Measurements from ENCODE around the gene FCSK. TPM values are rescaled to one million over a fixed set of nuclear protein-coding genes. Genes with fewer than 3 reads are reported as not detected.

FCSK gene
- total and polyA plus RNA-seq, 2 of the 13 experiments (the other 11 are each of a cell fraction or from before 2014, with no cell fraction given) = 9.1 to 19.2 TPM

- TF ChIP-seq ZNF18 (CRISPR knock-in tag; IDR thresholded peaks at IDR 0.05; ENCODE audit: insufficient replicate concordance) (peak; percentile 83), FOXK2 (IDR thresholded peaks at IDR 0.05) (no peak), GABPB1 (CRISPR knock-in tag; IDR thresholded peaks at IDR 0.05) (peak; percentile 92), ZNF768 (CRISPR knock-in tag; IDR thresholded peaks at IDR 0.05) (peak; percentile 84; the same call in 1 of the 2 replicates), FOXP1 (IDR thresholded peaks at IDR 0.05) (no peak), FOXP1 (CRISPR knock-in tag; IDR thresholded peaks at IDR 0.05) (no peak), RBM39 (IDR thresholded peaks at IDR 0.05; ENCODE audit: low read depth, low read length, poor library complexity, severe bottlenecking) (peak; percentile 32), ZNF33A (CRISPR knock-in tag; IDR thresholded peaks at IDR 0.05; ENCODE audit: borderline replicate concordance) (peak; percentile 80; the same call in 1 of the 2 replicates), ZNF224 (CRISPR knock-in tag; IDR thresholded peaks at IDR 0.05) (peak; percentile 82), ZBTB1 (CRISPR knock-in tag; IDR thresholded peaks at IDR 0.05; ENCODE audit: borderline replicate concordance) (peak; percentile 68; the same call in 1 of the 2 replicates), ZSCAN9 (CRISPR knock-in tag; IDR thresholded peaks at IDR 0.05; ENCODE audit: borderline replicate concordance) (0 out of 2 replicates have a peak, but pooled peaks have one; percentile 45), ZNF564 (CRISPR knock-in tag; IDR thresholded peaks at IDR 0.05) (0 out of 2 replicates have a peak, but pooled peaks have one; percentile 54), PHF5A (CRISPR knock-in tag; IDR thresholded peaks at IDR 0.05; ENCODE audit: low read depth, unreplicated experiment) (no peak), KLF15 (CRISPR knock-in tag; IDR thresholded peaks at IDR 0.05; ENCODE audit: borderline replicate concordance) (peak; percentile 91; the same call in 1 of the 2 replicates), REPIN1 (CRISPR knock-in tag; IDR thresholded peaks at IDR 0.05; ENCODE audit: borderline replicate concordance, low read depth) (peak; percentile 71; the same call in 1 of the 2 replicates), NFKB2 (CRISPR knock-in tag; IDR thresholded peaks at IDR 0.05; ENCODE audit: borderline replicate concordance) (peak; percentile 96), SYNCRIP (IDR thresholded peaks at IDR 0.05; ENCODE audit: insufficient read depth, low read depth, low read length) (no peak), E2F1 (CRISPR knock-in tag; IDR thresholded peaks at IDR 0.05) (peak; percentile 92), SRSF4 (IDR thresholded peaks at IDR 0.05; ENCODE audit: low read depth, low read length, poor library complexity, severe bottlenecking) (no peak), BHLHE40 (IDR thresholded peaks at IDR 0.05; ENCODE audit: low read length) (no peak), NR2F1 (CRISPR knock-in tag; IDR thresholded peaks at IDR 0.05) (no peak), ZNF552 (CRISPR knock-in tag; IDR thresholded peaks at IDR 0.05; ENCODE audit: borderline replicate concordance) (peak; percentile 76; the same call in 1 of the 2 replicates)
- TF ChIP-seq, protein P1, sequence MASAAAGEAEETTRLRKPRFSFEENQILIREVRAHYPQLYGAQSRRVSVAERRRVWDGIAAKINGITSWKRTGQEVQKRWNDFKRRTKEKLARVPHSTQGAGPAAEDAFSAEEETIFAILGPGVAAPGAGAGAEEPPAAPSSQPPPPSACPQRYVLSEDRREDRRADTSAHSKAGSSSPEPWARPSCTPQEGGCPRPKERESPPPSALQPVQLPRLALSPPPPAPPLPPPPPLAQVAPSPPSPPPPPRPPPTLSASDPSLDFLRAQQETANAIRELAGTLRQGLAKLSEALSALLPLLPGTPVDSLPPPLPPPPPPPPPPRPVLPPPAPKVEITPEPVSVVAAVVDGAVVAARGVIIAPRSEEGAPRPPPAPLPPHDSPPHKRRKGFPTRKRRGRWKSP (CRISPR knock-in tag; IDR thresholded peaks at IDR 0.05) = peak; percentile 94
- TF ChIP-seq, protein P2, sequence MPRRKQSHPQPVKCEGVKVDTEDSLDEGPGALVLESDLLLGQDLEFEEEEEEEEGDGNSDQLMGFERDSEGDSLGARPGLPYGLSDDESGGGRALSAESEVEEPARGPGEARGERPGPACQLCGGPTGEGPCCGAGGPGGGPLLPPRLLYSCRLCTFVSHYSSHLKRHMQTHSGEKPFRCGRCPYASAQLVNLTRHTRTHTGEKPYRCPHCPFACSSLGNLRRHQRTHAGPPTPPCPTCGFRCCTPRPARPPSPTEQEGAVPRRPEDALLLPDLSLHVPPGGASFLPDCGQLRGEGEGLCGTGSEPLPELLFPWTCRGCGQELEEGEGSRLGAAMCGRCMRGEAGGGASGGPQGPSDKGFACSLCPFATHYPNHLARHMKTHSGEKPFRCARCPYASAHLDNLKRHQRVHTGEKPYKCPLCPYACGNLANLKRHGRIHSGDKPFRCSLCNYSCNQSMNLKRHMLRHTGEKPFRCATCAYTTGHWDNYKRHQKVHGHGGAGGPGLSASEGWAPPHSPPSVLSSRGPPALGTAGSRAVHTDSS (CRISPR knock-in tag; conservative IDR thresholded peaks at IDR 0.05) = 0 out of 2 replicates have a peak, but pooled peaks have one; percentile 97
Measured at GRCh38 chr16:70454222-70455034, at the start of gene FCSK (continued).

Data from HepG2 (cell line).